Activated T-cell treated with anti-CD3 and anti-CD28 coated beads, Interleukin-2, amount 50 U/mL, for 4 hours (primary cell): ENCODE results near the gene CRYGN. TPM values are rescaled to one million over a fixed set of nuclear protein-coding genes. Genes with fewer than 3 reads are reported as not detected.

Source experiments
- ATAC-seq, 2 donors: fragments of 200-7000 bp; cut with Tn5 transposase; one replicate each; pipeline ENCODE4 v1.10.0; 2021
- DNase-seq: peaks from one replicate; pipeline ENCODE4 v3.0.0-alpha.2; 2020
- H3K27me3 Mint-ChIP-seq: one replicate; pipeline ENCODE4 v1.8.0; 2021; ENCODE audit warnings: low read depth, mixed read lengths
- H3K36me3 Mint-ChIP-seq: one replicate; pipeline ENCODE4 v1.8.0; 2022; ENCODE audit warnings: mixed read lengths; ENCODE audit not compliant: insufficient read depth
- H3K4me1 Mint-ChIP-seq: one replicate; pipeline ENCODE4 v1.8.0; 2021; ENCODE audit warnings: low read depth, mixed read lengths
- H3K4me3 Mint-ChIP-seq: one replicate; pipeline ENCODE4 v1.8.0; 2021; ENCODE audit warnings: mild to moderate bottlenecking, moderate library complexity, mixed read lengths
- H3K9me3 Mint-ChIP-seq: one replicate; pipeline ENCODE4 v1.8.0; 2021; ENCODE audit warnings: mixed read lengths
- total RNA-seq, 3 donors: library from RNA; stranded (reverse); gene quantifications; one replicate each; pipeline ENCODE4 v1.2.1, GENCODE V29; 2021

The CRYGN gene
- total RNA-seq, 3 donors from 2014 or later: not detected

- Mint-ChIP-seq H3K4me3 (no peak overlapping the region), H3K36me3 (no peaks in the 10 kb centered on the region), H3K27me3 (peaks cover 19% of the 10 kb centered on the region), H3K4me1 (peaks cover 40% of the 10 kb centered on the region), H3K9me3 (peaks cover 10% of the 10 kb centered on the region)
- ATAC-seq (no peak), DNase-seq (no peak)
These were observed 24.4 kb downstream of the CRYGN start for GRCh38 chr7:151415375-151416105.

- Mint-ChIP-seq H3K27me3 (peaks cover 28% of the 10 kb centered on the region), H3K4me3 (no peak overlapping the region), H3K4me1 (peaks cover 48% of the 10 kb centered on the region), H3K9me3 (peaks cover 8% of the 10 kb centered on the region), H3K36me3 (no peaks in the 10 kb centered on the region)
- DNase-seq: no peak
- ATAC-seq: no peak
These were observed 26.7 kb downstream of the CRYGN start for GRCh38 chr7:151413241-151413640.

- DNase-seq: no peak
- peaks cover 30% of the 10 kb centered on the region for H3K27me3 Mint-ChIP-seq
- ATAC-seq: no peak
- no peaks in the 10 kb centered on the region for H3K36me3 Mint-ChIP-seq
- no peak overlapping the region for H3K4me3 Mint-ChIP-seq
- H3K4me1 Mint-ChIP-seq: peaks cover 48% of the 10 kb centered on the region
- H3K9me3 Mint-ChIP-seq: peaks cover 5% of the 10 kb centered on the region
These were observed 27.6 kb downstream of the CRYGN start for GRCh38 chr7:151412318-151412717.

DNA sequence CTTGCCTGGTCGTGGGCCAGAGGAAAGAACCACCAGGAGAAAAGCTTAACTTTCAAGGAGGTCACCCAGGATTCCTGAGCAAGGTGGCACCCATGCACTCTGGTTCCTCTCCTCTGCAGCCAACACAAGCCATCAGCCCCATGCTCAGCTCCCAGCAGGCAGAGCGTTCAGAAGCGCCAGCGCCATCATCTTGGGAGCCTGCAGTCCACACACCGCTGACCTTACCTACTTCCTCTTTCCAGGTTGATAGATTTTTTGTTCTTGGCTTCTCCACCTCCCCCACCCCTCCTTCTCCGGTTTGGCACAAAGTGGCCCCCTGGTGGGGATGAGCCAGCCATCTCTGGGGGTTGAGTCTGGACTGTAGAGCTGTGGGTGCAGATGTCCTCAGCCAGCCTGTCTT is 28.4 kb downstream of the CRYGN start:
- DNase-seq (no peak), ATAC-seq (no peak)
- no peak overlapping the region for H3K4me3 Mint-ChIP-seq

DNA sequence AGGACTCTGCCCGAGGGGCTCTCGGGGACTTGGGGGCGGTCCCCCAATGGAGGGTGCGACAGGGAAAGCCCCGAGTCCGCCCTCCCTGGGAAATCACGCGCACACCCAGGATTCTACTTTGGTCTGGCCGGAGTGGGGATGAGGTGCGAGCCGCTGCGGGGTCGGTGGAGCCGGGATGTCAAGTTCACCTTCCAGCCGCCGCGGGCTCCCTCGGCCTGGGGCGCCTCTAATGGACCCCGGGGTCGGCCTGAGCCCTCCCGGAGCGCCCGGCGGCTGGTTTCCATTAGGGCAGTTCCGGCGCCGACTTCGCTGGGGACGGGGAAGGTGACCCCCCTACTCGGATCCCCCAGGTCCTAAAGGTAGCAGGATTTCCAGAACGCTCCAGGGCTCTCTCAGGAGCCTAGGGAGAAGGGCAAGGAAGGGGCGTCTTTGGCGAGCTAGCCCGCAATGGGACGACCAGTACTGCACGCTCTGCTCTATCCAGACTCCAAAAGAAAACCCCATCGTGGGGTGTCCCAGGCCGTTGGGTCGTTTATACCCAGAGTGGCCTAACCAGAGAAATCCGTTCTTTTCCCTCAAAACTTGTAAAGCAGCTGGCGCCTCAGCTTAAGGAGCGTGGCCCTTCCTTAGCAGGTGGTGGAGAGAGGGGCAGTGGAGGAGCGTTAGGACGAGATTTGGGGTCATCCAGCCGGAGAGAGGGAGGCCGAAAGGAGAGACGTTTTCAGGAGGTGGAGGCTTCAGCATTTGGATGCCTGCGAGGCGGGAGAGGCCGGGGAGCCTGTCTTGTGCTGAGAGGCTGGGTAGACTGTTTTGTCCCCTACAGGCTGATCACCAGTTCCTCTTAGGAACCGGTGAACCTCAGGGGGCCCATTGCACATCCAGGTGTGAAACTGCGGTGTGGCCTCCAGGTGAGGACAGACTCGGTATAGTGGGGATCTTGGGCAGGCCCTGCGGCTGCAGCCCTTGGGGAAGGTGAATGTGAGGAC is 29.2 kb downstream of the CRYGN start:
- Mint-ChIP-seq H3K27me3 (peaks cover 30% of the 10 kb centered on the region), H3K4me3 (peak overlapping the region; percentile 57), H3K9me3 (peaks cover 5% of the 10 kb centered on the region), H3K4me1 (peaks cover 49% of the 10 kb centered on the region), H3K36me3 (no peaks in the 10 kb centered on the region)
- peak in 1 of 2 donors; percentile 11 for ATAC-seq
- DNase-seq: no peak

More for the DNA sequence above, 28.4 kb downstream of the CRYGN start:
- Mint-ChIP-seq H3K36me3 (no peaks in the 10 kb centered on the region), H3K27me3 (peaks cover 30% of the 10 kb centered on the region), H3K4me1 (peaks cover 48% of the 10 kb centered on the region), H3K9me3 (peaks cover 5% of the 10 kb centered on the region)

GRCh38 chr7:151409667-151410404 is 30.1 kb downstream of the CRYGN start, which contains the start of gene WDR86:
Gene WDR86, minus strand, starts transcription at chr7:151410038. Its CDS starts 449 bp downstream, at chr7:151409589.
- ATAC-seq (peak; percentile 6 to 8), DNase-seq (no peak)
- Mint-ChIP-seq H3K9me3 (peaks cover 5% of the 10 kb centered on the region), H3K27me3 (peaks cover 30% of the 10 kb centered on the region), H3K4me3 (peak within 1 kb of the TSS; percentile 78), H3K4me1 (peaks cover 43% of the 10 kb centered on the region), H3K36me3 (no peaks in the 10 kb centered on the region)

GRCh38 chr7:151408839-151409666 is 30.9 kb downstream of the CRYGN start:
- H3K9me3 Mint-ChIP-seq: no peaks in the 10 kb centered on the region
- H3K27me3 Mint-ChIP-seq: peaks cover 30% of the 10 kb centered on the region
- H3K4me3 Mint-ChIP-seq: peak overlapping the region; percentile 78
- H3K36me3 Mint-ChIP-seq: no peaks in the 10 kb centered on the region
- ATAC-seq: peak; percentile 49 to 58
- no peak for DNase-seq
- peaks cover 38% of the 10 kb centered on the region for H3K4me1 Mint-ChIP-seq

DNA sequence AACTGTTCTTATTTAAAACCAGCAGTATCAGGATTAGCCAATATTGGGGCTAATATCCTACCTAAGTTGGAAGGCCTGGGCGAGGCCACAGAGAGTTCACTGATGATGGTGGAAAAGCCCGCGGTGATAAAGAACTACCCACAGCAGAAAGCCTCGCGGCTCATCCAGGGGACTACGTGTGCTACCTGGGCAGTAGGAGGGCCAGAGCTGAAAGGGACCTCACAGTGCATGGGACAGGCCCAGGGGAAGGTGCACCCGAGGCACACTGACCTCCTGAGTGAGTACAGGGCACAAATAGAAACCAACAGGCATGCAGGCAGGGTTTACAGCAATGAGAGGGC is 31.5 kb downstream of the CRYGN start:
- peaks cover 37% of the 10 kb centered on the region for H3K4me1 Mint-ChIP-seq
- DNase-seq (no peak), ATAC-seq (no peak)
- H3K27me3 Mint-ChIP-seq: peaks cover 30% of the 10 kb centered on the region
- no peaks in the 10 kb centered on the region for H3K36me3 Mint-ChIP-seq
- H3K9me3 Mint-ChIP-seq: no peaks in the 10 kb centered on the region
- peak overlapping the region; percentile 78 for H3K4me3 Mint-ChIP-seq

DNA sequence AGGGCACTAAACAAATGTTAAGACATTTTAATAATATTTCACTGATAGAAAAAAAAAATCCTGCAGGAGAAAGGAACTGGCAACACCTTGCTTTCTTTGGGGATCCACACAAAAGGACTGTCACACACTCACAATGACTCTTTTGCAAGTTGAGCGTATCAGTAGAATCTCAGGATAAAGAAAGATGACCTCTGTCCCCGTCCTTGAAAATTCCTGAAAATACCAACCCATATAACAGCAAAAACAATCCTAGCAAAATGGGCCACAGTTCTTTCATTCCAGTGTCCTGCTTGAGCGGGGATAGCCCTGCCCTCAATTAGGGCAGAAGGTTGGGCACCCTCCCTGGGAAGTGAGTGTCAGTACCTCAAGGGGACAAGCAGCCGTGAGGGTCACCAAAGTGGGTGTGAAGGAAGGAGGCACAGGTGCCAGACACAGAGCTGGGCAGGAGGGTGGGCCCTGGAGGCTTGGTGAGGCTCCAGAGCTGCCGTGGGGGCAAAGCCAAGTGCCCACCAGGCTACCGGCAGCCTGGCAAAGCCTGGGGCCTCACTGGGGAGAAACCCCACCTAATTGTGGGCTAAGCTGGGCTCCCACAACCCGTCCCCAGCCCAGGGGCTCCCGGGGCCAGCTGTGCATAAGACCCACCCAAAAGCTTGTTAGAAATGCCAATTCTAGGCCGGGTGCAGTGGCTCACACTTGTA is 32.9 kb downstream of the CRYGN start:
- Mint-ChIP-seq H3K27me3 (peaks cover 26% of the 10 kb centered on the region), H3K36me3 (no peaks in the 10 kb centered on the region), H3K9me3 (no peaks in the 10 kb centered on the region), H3K4me3 (no peak overlapping the region), H3K4me1 (peaks cover 28% of the 10 kb centered on the region)
- DNase-seq (no peak), ATAC-seq (no peak)

- ATAC-seq: no peak
- no peaks in the 10 kb centered on the region for H3K36me3 Mint-ChIP-seq
- peaks cover 18% of the 10 kb centered on the region for H3K27me3 Mint-ChIP-seq
- H3K4me1 Mint-ChIP-seq: peaks cover 27% of the 10 kb centered on the region
- no peaks in the 10 kb centered on the region for H3K9me3 Mint-ChIP-seq
- DNase-seq: no peak
- H3K4me3 Mint-ChIP-seq: no peak overlapping the region
These were observed 33.7 kb downstream of the CRYGN start for GRCh38 chr7:151406051-151406875.

DNA sequence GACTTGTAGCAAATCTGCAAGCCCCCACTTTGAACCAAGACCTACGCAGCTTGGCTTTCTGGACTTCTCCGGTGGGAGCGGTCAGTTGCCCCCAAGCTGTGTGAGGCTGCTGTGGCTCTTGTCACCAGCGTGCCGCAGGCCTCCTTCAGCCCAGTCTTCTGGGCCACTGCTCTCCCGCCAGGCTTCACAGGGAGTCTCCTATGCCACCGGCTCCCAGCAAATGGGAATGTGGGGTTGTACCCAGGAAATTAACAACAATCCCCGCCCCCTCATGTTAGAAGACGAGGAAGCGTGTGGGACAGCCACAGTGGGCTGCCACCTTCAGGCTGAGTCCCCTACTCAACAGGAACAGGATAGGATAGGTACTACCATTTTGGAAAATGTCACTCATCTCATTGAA is 34.4 kb downstream of the CRYGN start:
- H3K4me1 Mint-ChIP-seq: peaks cover 26% of the 10 kb centered on the region
- H3K36me3 Mint-ChIP-seq: no peaks in the 10 kb centered on the region
- no peak overlapping the region for H3K4me3 Mint-ChIP-seq
- ATAC-seq (no peak), DNase-seq (no peak)
- no peaks in the 10 kb centered on the region for H3K9me3 Mint-ChIP-seq
- H3K27me3 Mint-ChIP-seq: peaks cover 12% of the 10 kb centered on the region

DNA sequence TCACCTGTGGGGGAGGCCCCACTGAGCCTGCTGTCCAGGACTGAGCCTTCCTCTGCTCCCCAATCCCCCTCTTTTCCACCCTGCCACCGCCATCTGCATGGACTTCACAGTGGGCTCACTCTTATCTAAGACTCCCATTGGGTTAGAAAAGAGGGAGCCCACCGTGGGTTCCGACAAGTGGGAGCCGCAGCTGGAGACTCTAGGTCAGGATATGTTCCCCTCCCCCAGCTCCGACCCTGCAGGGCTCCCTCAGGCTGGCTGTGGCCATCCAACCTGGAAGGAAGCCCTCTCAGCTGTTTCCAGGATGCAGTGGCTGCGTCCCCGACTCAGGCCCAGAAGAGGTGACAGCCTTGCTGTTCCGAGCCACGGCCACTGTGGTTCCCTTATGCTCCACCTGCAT is 34.9 kb downstream of the CRYGN start:
- DNase-seq (no peak), ATAC-seq (no peak)
- H3K9me3 Mint-ChIP-seq: no peaks in the 10 kb centered on the region
- H3K4me1 Mint-ChIP-seq: peaks cover 25% of the 10 kb centered on the region
- H3K27me3 Mint-ChIP-seq: peaks cover 9% of the 10 kb centered on the region
- H3K4me3 Mint-ChIP-seq: no peak overlapping the region
- no peaks in the 10 kb centered on the region for H3K36me3 Mint-ChIP-seq
